Measurements from ENCODE around the gene IL10RB. TPM values are rescaled to one million over a fixed set of nuclear protein-coding genes. Genes with fewer than 3 reads are reported as not detected.

IL10RB gene
- total RNA-seq, 1 donor from 2014 or later: 37.9 TPM

GRCh38 chr21:33228455-33228854 is 37.7 kb upstream of the IL10RB start:
- TF ChIP-seq CTCF (IDR thresholded peaks at IDR 0.05): no peak
- Mint-ChIP-seq H3K4me3 (no peak overlapping the region), H3K27ac (no peak overlapping the region), H3K9me3 (no peaks in the 10 kb centered on the region), H3K27me3 (no peaks in the 10 kb centered on the region), H3K4me1 (peaks cover 35% of the 10 kb centered on the region), H3K36me3 (ENCODE audit: low read depth) (peaks cover 13% of the 10 kb centered on the region)
- ATAC-seq (ENCODE audit: low read depth): no peak
- intact Hi-C loops (cut with micrococcal nuclease): no loop called here
- ChIA-PET POLR2A (interaction anchor here (1.4 to 5.4 kb wide), 3 partner anchors 10 to 39 kb away, joined by 3 to 45 read pairs (median 9); partner anchors contain the start of gene IL10RB), CTCF (interaction anchor here (1.0 kb wide), 1 partner anchor 31 kb away, joined by 3 read pairs; no protein-coding TSS in a partner anchor)
- no peak for DNase-seq

DNA sequence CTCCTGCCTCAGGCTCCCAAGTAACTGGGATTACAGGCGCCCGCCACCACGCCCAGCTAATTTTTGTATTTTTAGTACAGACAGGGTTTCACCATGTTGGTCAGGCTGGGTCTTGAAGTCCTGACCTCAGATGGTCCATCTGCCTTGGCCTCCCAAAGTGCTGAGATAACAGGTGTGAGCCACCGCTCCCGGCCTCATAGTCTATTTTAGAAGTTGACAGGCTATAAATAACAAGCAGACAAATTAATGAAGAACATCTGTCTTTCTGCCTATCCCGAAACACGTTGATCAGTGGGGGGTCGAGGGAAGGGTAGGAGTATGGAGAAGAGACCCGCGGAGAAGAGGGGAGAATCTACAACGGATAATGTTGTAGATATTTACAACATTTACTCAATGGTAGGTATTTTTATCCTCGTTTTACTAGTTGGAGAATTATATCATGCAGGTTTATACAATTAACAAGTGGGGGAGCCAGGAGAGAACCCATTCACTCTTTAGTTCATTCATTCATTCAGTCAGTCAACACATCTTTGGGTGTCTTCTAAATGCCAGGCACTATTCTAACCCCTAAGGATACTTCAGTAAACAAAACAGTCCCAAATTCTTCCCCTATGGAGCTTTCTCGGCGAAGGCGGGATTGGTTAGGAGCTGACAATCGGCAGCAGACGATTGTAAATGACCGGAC is 36.9 kb upstream of the IL10RB start:
- ATAC-seq (ENCODE audit: low read depth) (peak; percentile 2), DNase-seq (no peak)
- TF ChIP-seq CTCF (IDR thresholded peaks at IDR 0.05): no peak
- H3K27ac Mint-ChIP-seq: peak overlapping the region; percentile 84
- peak overlapping the region; percentile 84 for H3K4me3 Mint-ChIP-seq
- intact Hi-C loops (cut with micrococcal nuclease): loop anchor here (1.0 kb wide), 1 partner anchor 37 kb away; the partner anchor contains the start of gene IL10RB
- CTCF ChIA-PET: no interaction called here
- no peaks in the 10 kb centered on the region for H3K27me3 Mint-ChIP-seq
- no peaks in the 10 kb centered on the region for H3K9me3 Mint-ChIP-seq
- H3K4me1 Mint-ChIP-seq: peaks cover 40% of the 10 kb centered on the region
- POLR2A ChIA-PET: interaction anchor here (1.4 to 5.4 kb wide), 4 partner anchors 9 to 38 kb away, joined by 3 to 45 read pairs (median 6); partner anchors contain the start of gene IL10RB
- peaks cover 14% of the 10 kb centered on the region for H3K36me3 Mint-ChIP-seq (ENCODE audit: low read depth)

- H3K4me3 Mint-ChIP-seq: peak within 1 kb of the TSS; percentile 92
- peaks cover 47% of the 10 kb centered on the region for H3K4me1 Mint-ChIP-seq
- no peak for TF ChIP-seq CTCF (IDR thresholded peaks at IDR 0.05)
- CTCF ChIA-PET: interaction anchor here (0.6 kb wide), 1 partner anchor 13 kb away, joined by 6 read pairs; no protein-coding TSS in a partner anchor
- peaks cover 19% of the 10 kb centered on the region for H3K36me3 Mint-ChIP-seq (ENCODE audit: low read depth)
- DNase-seq (peak; percentile 77), ATAC-seq (ENCODE audit: low read depth) (peak; percentile 88)
- POLR2A ChIA-PET: interaction anchor here (1.4 to 5.4 kb wide), 3 partner anchors 10 to 37 kb away, joined by 3 to 45 read pairs (median 3); partner anchors contain the start of gene IL10RB
- H3K27ac Mint-ChIP-seq: peak within 1 kb of the TSS; percentile 86
- intact Hi-C loops (cut with micrococcal nuclease): loop anchor here (1.0 kb wide), 4 partner anchors 8 to 312 kb away; partner anchors contain the start of genes GART and IL10RB
- no peaks in the 10 kb centered on the region for H3K9me3 Mint-ChIP-seq
- no peaks in the 10 kb centered on the region for H3K27me3 Mint-ChIP-seq
These were observed 36.2 kb upstream of the IL10RB start, which contains the start of gene IFNAR2 for GRCh38 chr21:33229784-33230544. Gene IFNAR2, plus strand, starts transcription at chr21:33229938. Its CDS starts 11,985 bp downstream, at chr21:33241923.

- Mint-ChIP-seq H3K9me3 (no peaks in the 10 kb centered on the region), H3K27me3 (no peaks in the 10 kb centered on the region), H3K4me3 (peak overlapping the region; percentile 92), H3K4me1 (peaks cover 53% of the 10 kb centered on the region), H3K27ac (peak overlapping the region; percentile 86), H3K36me3 (ENCODE audit: low read depth) (peaks cover 19% of the 10 kb centered on the region)
- ChIA-PET CTCF (interaction anchor here (0.6 kb wide), 1 partner anchor 14 kb away, joined by 6 read pairs; no protein-coding TSS in a partner anchor), POLR2A (interaction anchor here (0.5 to 5.4 kb wide), 10 partner anchors 11 to 249 kb away, joined by 3 to 45 read pairs (median 4); partner anchors contain the start of gene IL10RB)
- DNase-seq (peak; percentile 68), ATAC-seq (ENCODE audit: low read depth) (peak; percentile 57)
- intact Hi-C loops (cut with micrococcal nuclease): loop anchor here (1.0 kb wide), 3 partner anchors 8 to 312 kb away; partner anchors contain the start of gene GART
- TF ChIP-seq CTCF (IDR thresholded peaks at IDR 0.05): no peak
These were observed 35.4 kb upstream of the IL10RB start for GRCh38 chr21:33230545-33231324.
